ENCODE data around the gene ZNF500. TPM values are rescaled to one million over a fixed set of nuclear protein-coding genes. Genes with fewer than 3 reads are reported as not detected.
A peak's percentile ranks its signal among the peaks of the same experiment; 100 is the strongest.

ZNF500 gene
- total RNA-seq, 1 donor from 2014 or later, result 14.6 TPM

DNA sequence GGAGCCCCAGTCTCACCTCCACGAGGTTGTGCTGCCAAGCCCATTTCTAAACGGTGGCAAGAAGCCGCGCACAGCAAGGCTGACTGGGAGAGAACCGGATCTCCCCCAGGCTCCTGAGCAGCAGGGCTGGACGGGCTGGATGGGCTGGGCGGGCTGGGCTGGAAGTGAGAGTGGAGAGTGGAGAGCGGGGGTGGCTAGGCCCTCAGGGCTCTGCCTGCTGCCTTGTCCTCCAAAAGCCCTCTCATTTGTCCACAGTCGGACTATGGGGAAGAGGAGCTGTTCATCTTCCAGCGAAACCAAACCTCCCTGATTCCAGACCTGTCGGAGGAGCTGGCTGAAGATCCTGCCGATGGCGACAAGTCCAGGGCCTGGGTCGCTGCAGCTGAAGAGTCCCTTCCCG lies 29.4 kb downstream of the ZNF500 start:
- no peak overlapping the region for H3K27ac ChIP-seq (ENCODE audit: low read depth, low read length)
- H3K27me3 Mint-ChIP-seq (ENCODE audit: low read depth, unreplicated experiment), result peaks cover 5% of the 10 kb centered on the region
- FAIRE-seq, result no peak

DNA sequence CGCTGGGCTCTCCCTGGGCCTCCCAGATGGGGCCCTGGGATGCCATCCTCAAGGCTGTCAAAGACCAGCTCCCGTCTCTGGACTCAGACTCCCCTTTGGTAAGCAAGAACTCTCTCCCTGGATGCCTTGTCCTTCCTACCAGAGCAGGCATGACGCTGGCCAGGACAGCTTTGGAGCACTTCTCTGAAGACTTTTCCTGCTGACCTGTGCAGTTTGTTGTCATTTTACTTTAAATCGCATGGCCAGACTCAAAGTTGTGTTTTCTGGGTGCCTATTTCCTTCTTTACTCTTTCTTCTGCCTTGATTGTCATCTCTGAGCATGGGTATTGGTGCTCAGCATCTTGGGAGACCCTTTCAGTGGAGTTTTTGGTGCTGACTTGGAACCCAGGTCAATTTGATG lies 30.4 kb downstream of the ZNF500 start:
- Histone ChIP-seq H4K20me1 (ENCODE audit: insufficient read depth, low read length) (peaks cover 3% of the 10 kb centered on the region), H3K9me3 (ENCODE audit: insufficient read depth, low read depth, low read length) (no peaks in the 10 kb centered on the region), H3K4me3 (ENCODE audit: insufficient read depth, low read depth, low read length) (no peak overlapping the region), H2AFZ (ENCODE audit: low read depth, low read length) (no peak overlapping the region), H3K79me2 (ENCODE audit: insufficient read depth, low read length) (peaks cover 24% of the 10 kb centered on the region), H3K27me3 (ENCODE audit: insufficient read depth, low read length) (no peaks in the 10 kb centered on the region), H3K4me1 (ENCODE audit: insufficient read depth, low read length) (peaks cover 9% of the 10 kb centered on the region), H3K9ac (ENCODE audit: low read length) (no peak overlapping the region), H3K27ac (ENCODE audit: low read depth, low read length) (no peak overlapping the region), H3K4me2 (ENCODE audit: low read length) (no peak overlapping the region), H3K36me3 (ENCODE audit: insufficient read depth, low read length) (no peaks in the 10 kb centered on the region)
- TF ChIP-seq, protein P1, sequence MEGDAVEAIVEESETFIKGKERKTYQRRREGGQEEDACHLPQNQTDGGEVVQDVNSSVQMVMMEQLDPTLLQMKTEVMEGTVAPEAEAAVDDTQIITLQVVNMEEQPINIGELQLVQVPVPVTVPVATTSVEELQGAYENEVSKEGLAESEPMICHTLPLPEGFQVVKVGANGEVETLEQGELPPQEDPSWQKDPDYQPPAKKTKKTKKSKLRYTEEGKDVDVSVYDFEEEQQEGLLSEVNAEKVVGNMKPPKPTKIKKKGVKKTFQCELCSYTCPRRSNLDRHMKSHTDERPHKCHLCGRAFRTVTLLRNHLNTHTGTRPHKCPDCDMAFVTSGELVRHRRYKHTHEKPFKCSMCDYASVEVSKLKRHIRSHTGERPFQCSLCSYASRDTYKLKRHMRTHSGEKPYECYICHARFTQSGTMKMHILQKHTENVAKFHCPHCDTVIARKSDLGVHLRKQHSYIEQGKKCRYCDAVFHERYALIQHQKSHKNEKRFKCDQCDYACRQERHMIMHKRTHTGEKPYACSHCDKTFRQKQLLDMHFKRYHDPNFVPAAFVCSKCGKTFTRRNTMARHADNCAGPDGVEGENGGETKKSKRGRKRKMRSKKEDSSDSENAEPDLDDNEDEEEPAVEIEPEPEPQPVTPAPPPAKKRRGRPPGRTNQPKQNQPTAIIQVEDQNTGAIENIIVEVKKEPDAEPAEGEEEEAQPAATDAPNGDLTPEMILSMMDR (IDR thresholded peaks at IDR 0.05; ENCODE audit: insufficient read depth, low read depth, low read length), result no peak
- TF ChIP-seq EZH2 (IDR thresholded peaks at IDR 0.05; ENCODE audit: insufficient read depth, low read length), result no peak
- H3K36me3 Mint-ChIP-seq (ENCODE audit: low read depth, unreplicated experiment), result peaks cover 2% of the 10 kb centered on the region
- no peaks in the 10 kb centered on the region for H3K9me3 Mint-ChIP-seq (ENCODE audit: unreplicated experiment)
- H3K4me3 Mint-ChIP-seq (ENCODE audit: unreplicated experiment), result peak overlapping the region; percentile 68
- peaks cover 5% of the 10 kb centered on the region for H3K27me3 Mint-ChIP-seq (ENCODE audit: low read depth, unreplicated experiment)
- H3K27ac Mint-ChIP-seq (ENCODE audit: unreplicated experiment), result no peak overlapping the region
- DNase-seq (ENCODE audit: low read depth) (no peak), FAIRE-seq (no peak)
- peaks cover 5% of the 10 kb centered on the region for H3K4me1 Mint-ChIP-seq (ENCODE audit: low read depth, unreplicated experiment)

More for the DNA sequence above, 29.4 kb downstream of the ZNF500 start:
- Mint-ChIP-seq H3K4me1 (ENCODE audit: low read depth, unreplicated experiment) (peaks cover 5% of the 10 kb centered on the region), H3K4me3 (ENCODE audit: unreplicated experiment) (no peak overlapping the region), H3K36me3 (ENCODE audit: low read depth, unreplicated experiment) (peaks cover 2% of the 10 kb centered on the region), H3K27ac (ENCODE audit: unreplicated experiment) (no peak overlapping the region), H3K9me3 (ENCODE audit: unreplicated experiment) (no peaks in the 10 kb centered on the region)
- no peak overlapping the region for H2AFZ ChIP-seq (ENCODE audit: low read depth, low read length)
- H3K4me1 ChIP-seq (ENCODE audit: insufficient read depth, low read length), result peaks cover 9% of the 10 kb centered on the region
- H3K27me3 ChIP-seq (ENCODE audit: insufficient read depth, low read length), result no peaks in the 10 kb centered on the region
- TF ChIP-seq, protein P1 (IDR thresholded peaks at IDR 0.05; ENCODE audit: insufficient read depth, low read depth, low read length), result no peak
- TF ChIP-seq EZH2 (IDR thresholded peaks at IDR 0.05; ENCODE audit: insufficient read depth, low read length), result no peak
- H3K79me2 ChIP-seq (ENCODE audit: insufficient read depth, low read length), result peaks cover 14% of the 10 kb centered on the region
- H4K20me1 ChIP-seq (ENCODE audit: insufficient read depth, low read length), result peaks cover 3% of the 10 kb centered on the region
- H3K4me2 ChIP-seq (ENCODE audit: low read length), result no peak overlapping the region
- no peak overlapping the region for H3K4me3 ChIP-seq (ENCODE audit: insufficient read depth, low read depth, low read length)
- DNase-seq (ENCODE audit: low read depth), result no peak
- no peaks in the 10 kb centered on the region for H3K36me3 ChIP-seq (ENCODE audit: insufficient read depth, low read length)
- H3K9me3 ChIP-seq (ENCODE audit: insufficient read depth, low read depth, low read length), result no peaks in the 10 kb centered on the region
- H3K9ac ChIP-seq (ENCODE audit: low read length), result no peak overlapping the region

DNA sequence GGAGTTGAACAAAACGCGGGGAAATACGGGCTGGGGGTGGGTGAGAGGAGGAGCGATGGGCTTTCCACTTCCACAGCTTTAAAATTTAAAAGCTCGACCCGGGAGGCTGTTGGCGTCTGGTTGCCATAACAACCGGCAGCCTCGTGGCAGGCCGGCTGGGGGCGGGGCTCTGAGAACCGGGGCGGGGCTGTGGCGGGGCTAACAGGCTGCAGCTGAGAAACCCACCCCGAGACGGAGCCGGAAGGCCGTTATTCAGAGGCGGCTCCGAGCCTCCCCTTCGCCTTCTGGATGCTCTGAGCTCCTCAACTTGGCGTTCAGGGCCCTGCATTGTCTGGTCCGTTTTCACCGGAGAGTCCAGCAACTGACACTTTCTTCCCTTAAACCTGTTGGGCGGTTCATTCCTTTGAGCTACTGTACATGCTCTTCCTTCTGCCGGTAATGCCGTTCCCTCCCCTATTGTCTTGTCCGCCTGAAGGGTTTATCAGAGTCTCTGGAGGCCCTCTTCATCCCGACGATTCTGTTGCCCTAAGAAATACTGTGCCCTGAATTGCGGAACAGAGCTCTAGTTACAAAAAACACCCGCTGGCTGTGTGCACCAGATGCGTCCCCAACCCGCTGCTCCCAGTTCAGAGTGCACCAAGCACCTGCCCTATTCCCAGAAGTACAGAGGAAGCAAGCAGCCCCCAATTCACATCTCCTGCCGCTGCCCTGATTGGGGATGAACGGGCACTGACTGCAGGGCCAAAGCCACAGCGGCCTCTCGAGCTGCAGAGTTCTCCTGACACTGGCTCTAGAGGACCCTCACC lies 32.0 kb downstream of the ZNF500 start:
- peak overlapping the region; percentile 90 for H3K9ac ChIP-seq (ENCODE audit: low read length)
- Mint-ChIP-seq H3K9me3 (ENCODE audit: unreplicated experiment) (no peaks in the 10 kb centered on the region), H3K4me3 (ENCODE audit: unreplicated experiment) (peak overlapping the region; percentile 91), H3K27me3 (ENCODE audit: low read depth, unreplicated experiment) (peaks cover 5% of the 10 kb centered on the region), H3K4me1 (ENCODE audit: low read depth, unreplicated experiment) (peaks cover 5% of the 10 kb centered on the region), H3K36me3 (ENCODE audit: low read depth, unreplicated experiment) (peaks cover 2% of the 10 kb centered on the region), H3K27ac (ENCODE audit: unreplicated experiment) (peak overlapping the region; percentile 80)
- FAIRE-seq (no peak), DNase-seq (ENCODE audit: low read depth) (peak; percentile 53)
- peaks cover 3% of the 10 kb centered on the region for H4K20me1 ChIP-seq (ENCODE audit: insufficient read depth, low read length)
- peaks cover 9% of the 10 kb centered on the region for H3K4me1 ChIP-seq (ENCODE audit: insufficient read depth, low read length)
- TF ChIP-seq, protein P1 (IDR thresholded peaks at IDR 0.05; ENCODE audit: insufficient read depth, low read depth, low read length), result no peak
- TF ChIP-seq EZH2 (IDR thresholded peaks at IDR 0.05; ENCODE audit: insufficient read depth, low read length), result no peak
- H3K4me2 ChIP-seq (ENCODE audit: low read length), result peak overlapping the region; percentile 100
- H3K36me3 ChIP-seq (ENCODE audit: insufficient read depth, low read length), result peaks cover 4% of the 10 kb centered on the region
- H3K27ac ChIP-seq (ENCODE audit: low read depth, low read length), result peak overlapping the region; percentile 75
- no peaks in the 10 kb centered on the region for H3K27me3 ChIP-seq (ENCODE audit: insufficient read depth, low read length)
- no peaks in the 10 kb centered on the region for H3K9me3 ChIP-seq (ENCODE audit: insufficient read depth, low read depth, low read length)
- H3K79me2 ChIP-seq (ENCODE audit: insufficient read depth, low read length), result peaks cover 32% of the 10 kb centered on the region
- peak overlapping the region; percentile 99 for H2AFZ ChIP-seq (ENCODE audit: low read depth, low read length)
- peak overlapping the region; percentile 93 for H3K4me3 ChIP-seq (ENCODE audit: insufficient read depth, low read depth, low read length)

Data from astrocyte (in vitro differentiated cells and primary cell).